Suppressor macrophage treated with lipopolysaccharide for 1 hour (primary cell): Measurements from ENCODE around the gene BOLA1.
A peak's percentile ranks its signal among the peaks of the same experiment; 100 is the strongest.
"Not testable (repeated sequence)": the region's sequence is repeated elsewhere in the genome, so short reads cannot be mapped to it uniquely, and the experiment has no call there.

Experiments
- DNase-seq, 3 donors: peaks; one replicate each; pipeline ENCODE4 v3.0.0-alpha.2; 2020 to 2022

BOLA1 gene

GRCh38 chr1:149932474-149932873 lies 33.1 kb downstream of the BOLA1 start:
- DNase-seq: no peak

GRCh38 chr1:149933208-149933607 lies 33.8 kb downstream of the BOLA1 start:
- DNase-seq: no peak

- DNase-seq: no peak
These were observed 35.0 kb downstream of the BOLA1 start for GRCh38 chr1:149934356-149934755.

GRCh38 chr1:149936170-149936991 lies 37.0 kb downstream of the BOLA1 start, which contains the start of gene MTMR11:
Gene MTMR11 (minus strand): TSS chr1:149936879. CDS start chr1:149936647, 232 bp downstream.
- DNase-seq: no peak

- DNase-seq: peak; percentile 44 to 58 (median 53)
These were observed 37.8 kb downstream of the BOLA1 start for GRCh38 chr1:149936992-149937705.

- DNase-seq: no peak
These were observed 38.4 kb downstream of the BOLA1 start for GRCh38 chr1:149937759-149938158.

- not testable (repeated sequence) for DNase-seq
These were observed 39.3 kb downstream of the BOLA1 start for GRCh38 chr1:149938668-149939003.

- no peak for DNase-seq
These were observed 41.1 kb downstream of the BOLA1 start for GRCh38 chr1:149940427-149940826.

GRCh38 chr1:149942207-149942606 lies 42.8 kb downstream of the BOLA1 start:
- DNase-seq: peak in 1 of 3 donors; percentile 34

GRCh38 chr1:149942885-149943284 lies 43.5 kb downstream of the BOLA1 start:
- DNase-seq: no peak

GRCh38 chr1:149945206-149945605 lies 45.8 kb downstream of the BOLA1 start:
- DNase-seq: no peak

GRCh38 chr1:149949911-149950310 lies 50.5 kb downstream of the BOLA1 start:
- DNase-seq: no peak
